Measurements from ENCODE around the gene CARD6. TPM values are rescaled to one million over a fixed set of nuclear protein-coding genes. Genes with fewer than 3 reads are reported as not detected.

CARD6 gene
- total and polyA plus RNA-seq, 9 of the 15 experiments (the other 6 are each of a cell fraction or from before 2014, with no cell fraction given) = 3.5 to 8.3 (median 5.9) TPM

DNA sequence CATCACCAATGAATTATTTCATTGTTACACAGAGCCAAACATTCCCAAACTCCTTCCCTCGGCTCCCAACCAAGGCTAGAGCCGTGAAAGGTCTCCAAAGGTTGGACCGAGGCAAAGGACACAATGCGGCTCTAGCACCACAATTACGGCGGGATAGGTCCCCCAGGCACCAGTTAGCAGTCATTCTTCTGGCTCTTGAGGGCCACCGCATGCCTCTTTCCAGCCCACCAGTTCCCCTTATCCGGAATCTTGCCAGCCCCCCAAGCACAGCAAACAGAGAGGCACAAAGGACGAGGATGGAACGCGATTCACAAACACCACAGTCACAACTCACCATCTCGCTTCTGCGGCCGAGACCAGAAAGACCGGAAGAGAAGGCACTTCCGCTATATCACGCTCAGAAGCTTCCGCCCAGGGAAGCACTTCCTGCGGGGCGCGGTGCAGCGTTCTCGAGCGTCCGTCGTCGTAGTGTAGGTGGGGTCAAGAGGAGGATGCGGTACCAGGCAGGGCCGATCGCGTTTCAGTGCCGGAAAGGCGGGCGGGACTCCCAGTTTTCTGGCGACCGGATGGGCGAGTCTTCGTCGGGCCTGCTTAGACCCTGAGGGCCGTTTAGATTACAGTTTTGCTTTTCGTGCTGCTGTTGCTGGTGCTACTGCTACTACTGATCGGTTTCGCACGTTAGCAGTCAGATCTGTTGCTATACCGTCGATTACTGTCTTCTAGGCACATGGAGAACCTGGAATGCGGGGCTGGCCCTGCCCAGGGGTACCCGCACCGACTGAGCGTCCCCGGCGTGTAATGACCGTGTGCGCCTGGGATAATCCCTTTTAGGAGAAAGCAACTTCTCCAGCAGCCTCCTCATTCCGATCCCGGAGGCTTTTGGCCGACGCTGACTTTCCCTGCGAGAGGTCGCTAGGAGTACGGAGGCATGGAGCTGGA lies 6.0 kb upstream of the CARD6 start, which contains the start of gene RPL37 (continued):
- TF ChIP-seq, protein P1, sequence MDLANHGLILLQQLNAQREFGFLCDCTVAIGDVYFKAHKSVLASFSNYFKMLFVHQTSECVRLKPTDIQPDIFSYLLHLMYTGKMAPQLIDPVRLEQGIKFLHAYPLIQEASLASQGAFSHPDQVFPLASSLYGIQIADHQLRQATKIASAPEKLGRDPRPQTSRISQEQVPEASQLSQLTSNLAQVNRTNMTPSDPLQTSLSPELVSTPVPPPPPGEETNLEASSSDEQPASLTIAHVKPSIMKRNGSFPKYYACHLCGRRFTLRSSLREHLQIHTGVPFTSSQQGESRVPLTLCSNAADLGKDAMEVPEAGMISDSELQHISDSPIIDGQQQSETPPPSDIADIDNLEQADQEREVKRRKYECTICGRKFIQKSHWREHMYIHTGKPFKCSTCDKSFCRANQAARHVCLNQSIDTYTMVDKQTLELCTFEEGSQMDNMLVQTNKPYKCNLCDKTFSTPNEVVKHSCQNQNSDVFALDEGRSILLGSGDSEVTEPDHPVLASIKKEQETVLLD (IDR thresholded peaks at IDR 0.05) = peak; percentile 88
- TF ChIP-seq SMAD1 (IDR thresholded peaks at IDR 0.05; ENCODE audit: low read depth, low read length, partially characterized antibody) = peak; percentile 96
- peak; percentile 74; the same call in 1 of the 2 replicates for TF ChIP-seq FOXJ2 (tag; IDR thresholded peaks at IDR 0.05)
- peak; percentile 97 for TF ChIP-seq KLF1 (tag; IDR thresholded peaks at IDR 0.05)
- TF ChIP-seq ZNF436 (CRISPR knock-in tag; IDR thresholded peaks at IDR 0.05) = peak; percentile 22; the same call in 1 of the 2 replicates
- no peak for TF ChIP-seq MTF1 (CRISPR knock-in tag; IDR thresholded peaks at IDR 0.05; ENCODE audit: borderline replicate concordance)
- no peak for TF ChIP-seq HNRNPK (IDR thresholded peaks at IDR 0.05; ENCODE audit: low read depth, low read length, poor library complexity, severe bottlenecking)
- TF ChIP-seq CBFA2T3 (IDR thresholded peaks at IDR 0.05) = peak; percentile 41; the same call in 1 of the 2 replicates
- no peak for TF ChIP-seq ZNF197 (CRISPR knock-in tag; IDR thresholded peaks at IDR 0.05; ENCODE audit: low read depth)
- TF ChIP-seq, protein P2, sequence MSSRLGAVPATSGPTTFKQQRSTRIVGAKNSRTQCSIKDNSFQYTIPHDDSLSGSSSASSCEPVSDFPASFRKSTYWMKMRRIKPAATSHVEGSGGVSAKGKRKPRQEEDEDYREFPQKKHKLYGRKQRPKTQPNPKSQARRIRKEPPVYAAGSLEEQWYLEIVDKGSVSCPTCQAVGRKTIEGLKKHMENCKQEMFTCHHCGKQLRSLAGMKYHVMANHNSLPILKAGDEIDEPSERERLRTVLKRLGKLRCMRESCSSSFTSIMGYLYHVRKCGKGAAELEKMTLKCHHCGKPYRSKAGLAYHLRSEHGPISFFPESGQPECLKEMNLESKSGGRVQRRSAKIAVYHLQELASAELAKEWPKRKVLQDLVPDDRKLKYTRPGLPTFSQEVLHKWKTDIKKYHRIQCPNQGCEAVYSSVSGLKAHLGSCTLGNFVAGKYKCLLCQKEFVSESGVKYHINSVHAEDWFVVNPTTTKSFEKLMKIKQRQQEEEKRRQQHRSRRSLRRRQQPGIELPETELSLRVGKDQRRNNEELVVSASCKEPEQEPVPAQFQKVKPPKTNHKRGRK (tag; IDR thresholded peaks at IDR 0.05) = no peak
- TF ChIP-seq ZNF586 (CRISPR knock-in tag; conservative IDR thresholded peaks at IDR 0.05) = 0 out of 2 replicates have a peak, but pooled peaks have one; percentile 40
- TF ChIP-seq POLR2AphosphoS2 (IDR thresholded peaks at IDR 0.05; ENCODE audit: low read length) = peak; percentile 93
- TF ChIP-seq, protein P3, sequence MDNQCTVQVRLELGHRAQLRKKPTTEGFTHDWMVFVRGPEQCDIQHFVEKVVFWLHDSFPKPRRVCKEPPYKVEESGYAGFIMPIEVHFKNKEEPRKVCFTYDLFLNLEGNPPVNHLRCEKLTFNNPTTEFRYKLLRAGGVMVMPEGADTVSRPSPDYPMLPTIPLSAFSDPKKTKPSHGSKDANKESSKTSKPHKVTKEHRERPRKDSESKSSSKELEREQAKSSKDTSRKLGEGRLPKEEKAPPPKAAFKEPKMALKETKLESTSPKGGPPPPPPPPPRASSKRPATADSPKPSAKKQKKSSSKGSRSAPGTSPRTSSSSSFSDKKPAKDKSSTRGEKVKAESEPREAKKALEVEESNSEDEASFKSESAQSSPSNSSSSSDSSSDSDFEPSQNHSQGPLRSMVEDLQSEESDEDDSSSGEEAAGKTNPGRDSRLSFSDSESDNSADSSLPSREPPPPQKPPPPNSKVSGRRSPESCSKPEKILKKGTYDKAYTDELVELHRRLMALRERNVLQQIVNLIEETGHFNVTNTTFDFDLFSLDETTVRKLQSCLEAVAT (IDR thresholded peaks at IDR 0.05) = peak; percentile 65 to 87; a peak in 3 of 4 replicates
- TF ChIP-seq, protein P4, sequence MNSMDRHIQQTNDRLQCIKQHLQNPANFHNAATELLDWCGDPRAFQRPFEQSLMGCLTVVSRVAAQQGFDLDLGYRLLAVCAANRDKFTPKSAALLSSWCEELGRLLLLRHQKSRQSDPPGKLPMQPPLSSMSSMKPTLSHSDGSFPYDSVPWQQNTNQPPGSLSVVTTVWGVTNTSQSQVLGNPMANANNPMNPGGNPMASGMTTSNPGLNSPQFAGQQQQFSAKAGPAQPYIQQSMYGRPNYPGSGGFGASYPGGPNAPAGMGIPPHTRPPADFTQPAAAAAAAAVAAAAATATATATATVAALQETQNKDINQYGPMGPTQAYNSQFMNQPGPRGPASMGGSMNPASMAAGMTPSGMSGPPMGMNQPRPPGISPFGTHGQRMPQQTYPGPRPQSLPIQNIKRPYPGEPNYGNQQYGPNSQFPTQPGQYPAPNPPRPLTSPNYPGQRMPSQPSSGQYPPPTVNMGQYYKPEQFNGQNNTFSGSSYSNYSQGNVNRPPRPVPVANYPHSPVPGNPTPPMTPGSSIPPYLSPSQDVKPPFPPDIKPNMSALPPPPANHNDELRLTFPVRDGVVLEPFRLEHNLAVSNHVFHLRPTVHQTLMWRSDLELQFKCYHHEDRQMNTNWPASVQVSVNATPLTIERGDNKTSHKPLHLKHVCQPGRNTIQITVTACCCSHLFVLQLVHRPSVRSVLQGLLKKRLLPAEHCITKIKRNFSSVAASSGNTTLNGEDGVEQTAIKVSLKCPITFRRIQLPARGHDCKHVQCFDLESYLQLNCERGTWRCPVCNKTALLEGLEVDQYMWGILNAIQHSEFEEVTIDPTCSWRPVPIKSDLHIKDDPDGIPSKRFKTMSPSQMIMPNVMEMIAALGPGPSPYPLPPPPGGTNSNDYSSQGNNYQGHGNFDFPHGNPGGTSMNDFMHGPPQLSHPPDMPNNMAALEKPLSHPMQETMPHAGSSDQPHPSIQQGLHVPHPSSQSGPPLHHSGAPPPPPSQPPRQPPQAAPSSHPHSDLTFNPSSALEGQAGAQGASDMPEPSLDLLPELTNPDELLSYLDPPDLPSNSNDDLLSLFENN (IDR thresholded peaks at IDR 0.05; ENCODE audit: low read depth in 2 of 2, low read length in 2 of 2) = peak; percentile 24 to 77; a peak in 3 of 4 replicates
- no peak for TF ChIP-seq ZNF77 (CRISPR knock-in tag; IDR thresholded peaks at IDR 0.05)
- TF ChIP-seq NFIC (IDR thresholded peaks at IDR 0.05) = peak; percentile 84
- TF ChIP-seq ETV6 (IDR thresholded peaks at IDR 0.05; ENCODE audit: borderline replicate concordance in 1 of 2, low read depth in 2 of 2, low read length in 1 of 2) = peak; percentile 81 to 88
- TF ChIP-seq ETV6 (CRISPR knock-in tag; IDR thresholded peaks at IDR 0.05; ENCODE audit: borderline replicate concordance) = peak; percentile 19; the same call in 1 of the 2 replicates
- TF ChIP-seq CCAR2 (IDR thresholded peaks at IDR 0.05; ENCODE audit: low read depth, low read length) = 0 out of 2 replicates have a peak, but pooled peaks have one; percentile 29
